ENCODE results near the gene FSD2.
A peak's percentile ranks its signal among the peaks of the same experiment; 100 is the strongest.

FSD2 gene

GRCh38 chr15:82749951-82750830, 55.7 kb downstream of the FSD2 start:
- Histone ChIP-seq H3K4me1 (ENCODE audit: control insufficient read depth, insufficient read depth, low read length) (peaks cover 18% of the 10 kb centered on the region), H3K9ac (ENCODE audit: low read depth, low read length) (peak overlapping the region; percentile 96), H3K36me3 (ENCODE audit: insufficient read depth, low read length) (peaks cover 15% of the 10 kb centered on the region), H3K9me3 (replicated peaks; ENCODE audit: low read length) (no peaks in the 10 kb centered on the region), H3K27me3 (ENCODE audit: control insufficient read depth, insufficient read depth, low read length) (no peaks in the 10 kb centered on the region), H3K4me3 (ENCODE audit: low read length) (peak overlapping the region; percentile 88), H3K4me2 (ENCODE audit: low read length) (peak overlapping the region; percentile 78)

- Histone ChIP-seq H3K36me3 (ENCODE audit: insufficient read depth, low read length) (peaks cover 2% of the 10 kb centered on the region), H3K9ac (ENCODE audit: low read depth, low read length) (no peak overlapping the region), H3K4me3 (ENCODE audit: low read length) (no peak overlapping the region), H3K4me1 (ENCODE audit: control insufficient read depth, insufficient read depth, low read length) (peaks cover 18% of the 10 kb centered on the region), H3K9me3 (replicated peaks; ENCODE audit: low read length) (no peaks in the 10 kb centered on the region), H3K27me3 (ENCODE audit: control insufficient read depth, insufficient read depth, low read length) (no peaks in the 10 kb centered on the region), H3K4me2 (ENCODE audit: low read length) (no peak overlapping the region)
Observed at GRCh38 chr15:82748315-82748714, 57.6 kb downstream of the FSD2 start.

- H3K4me3 ChIP-seq (ENCODE audit: low read length), result no peak overlapping the region
- H3K9me3 ChIP-seq (replicated peaks; ENCODE audit: low read length), result no peaks in the 10 kb centered on the region
- no peaks in the 10 kb centered on the region for H3K27me3 ChIP-seq (ENCODE audit: control insufficient read depth, insufficient read depth, low read length)
- no peak overlapping the region for H3K9ac ChIP-seq (ENCODE audit: low read depth, low read length)
- H3K36me3 ChIP-seq (ENCODE audit: insufficient read depth, low read length), result no peaks in the 10 kb centered on the region
- H3K4me1 ChIP-seq (ENCODE audit: control insufficient read depth, insufficient read depth, low read length), result no peaks in the 10 kb centered on the region
- no peak overlapping the region for H3K4me2 ChIP-seq (ENCODE audit: low read length)
Observed at GRCh38 chr15:82743810-82744209, 62.1 kb downstream of the FSD2 start.

- Histone ChIP-seq H3K36me3 (ENCODE audit: insufficient read depth, low read length) (no peaks in the 10 kb centered on the region), H3K4me3 (ENCODE audit: low read length) (no peak overlapping the region), H3K9ac (ENCODE audit: low read depth, low read length) (no peak overlapping the region), H3K9me3 (replicated peaks; ENCODE audit: low read length) (no peaks in the 10 kb centered on the region), H3K4me1 (ENCODE audit: control insufficient read depth, insufficient read depth, low read length) (no peaks in the 10 kb centered on the region), H3K27me3 (ENCODE audit: control insufficient read depth, insufficient read depth, low read length) (no peaks in the 10 kb centered on the region), H3K4me2 (ENCODE audit: low read length) (no peak overlapping the region)
Observed at GRCh38 chr15:82742134-82742533, 63.7 kb downstream of the FSD2 start.

- Histone ChIP-seq H3K9ac (ENCODE audit: low read depth, low read length) (no peak overlapping the region), H3K4me1 (ENCODE audit: control insufficient read depth, insufficient read depth, low read length) (no peaks in the 10 kb centered on the region), H3K4me3 (ENCODE audit: low read length) (no peak overlapping the region), H3K9me3 (replicated peaks; ENCODE audit: low read length) (no peaks in the 10 kb centered on the region), H3K36me3 (ENCODE audit: insufficient read depth, low read length) (no peaks in the 10 kb centered on the region), H3K27me3 (ENCODE audit: control insufficient read depth, insufficient read depth, low read length) (no peaks in the 10 kb centered on the region), H3K4me2 (ENCODE audit: low read length) (no peak overlapping the region)
Observed at GRCh38 chr15:82739086-82739485, 66.8 kb downstream of the FSD2 start.

GRCh38 chr15:82737975-82738374, 67.9 kb downstream of the FSD2 start:
- H3K4me3 ChIP-seq (ENCODE audit: low read length), result no peak overlapping the region
- H3K4me1 ChIP-seq (ENCODE audit: control insufficient read depth, insufficient read depth, low read length), result no peaks in the 10 kb centered on the region
- no peaks in the 10 kb centered on the region for H3K9me3 ChIP-seq (replicated peaks; ENCODE audit: low read length)
- no peak overlapping the region for H3K9ac ChIP-seq (ENCODE audit: low read depth, low read length)
- no peak overlapping the region for H3K4me2 ChIP-seq (ENCODE audit: low read length)
- no peaks in the 10 kb centered on the region for H3K27me3 ChIP-seq (ENCODE audit: control insufficient read depth, insufficient read depth, low read length)
- H3K36me3 ChIP-seq (ENCODE audit: insufficient read depth, low read length), result no peaks in the 10 kb centered on the region

- H3K36me3 ChIP-seq (ENCODE audit: insufficient read depth, low read length), result no peaks in the 10 kb centered on the region
- no peak overlapping the region for H3K4me2 ChIP-seq (ENCODE audit: low read length)
- H3K4me3 ChIP-seq (ENCODE audit: low read length), result no peak overlapping the region
- no peaks in the 10 kb centered on the region for H3K27me3 ChIP-seq (ENCODE audit: control insufficient read depth, insufficient read depth, low read length)
- H3K9me3 ChIP-seq (replicated peaks; ENCODE audit: low read length), result no peaks in the 10 kb centered on the region
- no peaks in the 10 kb centered on the region for H3K4me1 ChIP-seq (ENCODE audit: control insufficient read depth, insufficient read depth, low read length)
- H3K9ac ChIP-seq (ENCODE audit: low read depth, low read length), result no peak overlapping the region
Observed at GRCh38 chr15:82731527-82731926, 74.3 kb downstream of the FSD2 start.

GRCh38 chr15:82730022-82730530, 75.8 kb downstream of the FSD2 start:
- Histone ChIP-seq H3K9me3 (replicated peaks; ENCODE audit: low read length) (no peaks in the 10 kb centered on the region), H3K4me2 (ENCODE audit: low read length) (no peak overlapping the region)

GRCh38 chr15:82726816-82727215, 79.1 kb downstream of the FSD2 start:
- Histone ChIP-seq H3K36me3 (ENCODE audit: insufficient read depth, low read length) (no peaks in the 10 kb centered on the region), H3K9ac (ENCODE audit: low read depth, low read length) (no peak overlapping the region), H3K9me3 (replicated peaks; ENCODE audit: low read length) (no peaks in the 10 kb centered on the region), H3K4me1 (ENCODE audit: control insufficient read depth, insufficient read depth, low read length) (no peaks in the 10 kb centered on the region), H3K27me3 (ENCODE audit: control insufficient read depth, insufficient read depth, low read length) (no peaks in the 10 kb centered on the region), H3K4me3 (ENCODE audit: low read length) (no peak overlapping the region), H3K4me2 (ENCODE audit: low read length) (no peak overlapping the region)

More at GRCh38 chr15:82730022-82730530, 75.8 kb downstream of the FSD2 start:
- H3K36me3 ChIP-seq (ENCODE audit: insufficient read depth, low read length), result no peaks in the 10 kb centered on the region
- H3K4me3 ChIP-seq (ENCODE audit: low read length), result no peak overlapping the region
- no peak overlapping the region for H3K9ac ChIP-seq (ENCODE audit: low read depth, low read length)
- no peaks in the 10 kb centered on the region for H3K4me1 ChIP-seq (ENCODE audit: control insufficient read depth, insufficient read depth, low read length)
- no peaks in the 10 kb centered on the region for H3K27me3 ChIP-seq (ENCODE audit: control insufficient read depth, insufficient read depth, low read length)

- Histone ChIP-seq H3K4me3 (ENCODE audit: low read length) (no peak overlapping the region), H3K4me1 (ENCODE audit: control insufficient read depth, insufficient read depth, low read length) (peaks cover 4% of the 10 kb centered on the region), H3K4me2 (ENCODE audit: low read length) (no peak overlapping the region), H3K27me3 (ENCODE audit: control insufficient read depth, insufficient read depth, low read length) (peaks cover 35% of the 10 kb centered on the region), H3K9me3 (replicated peaks; ENCODE audit: low read length) (no peaks in the 10 kb centered on the region), H3K36me3 (ENCODE audit: insufficient read depth, low read length) (no peaks in the 10 kb centered on the region), H3K9ac (ENCODE audit: low read depth, low read length) (no peak overlapping the region)
Observed at GRCh38 chr15:82715003-82715402, 90.9 kb downstream of the FSD2 start.

- H3K9ac ChIP-seq (ENCODE audit: low read depth, low read length), result no peak overlapping the region
- no peak overlapping the region for H3K4me3 ChIP-seq (ENCODE audit: low read length)
- H3K4me1 ChIP-seq (ENCODE audit: control insufficient read depth, insufficient read depth, low read length), result peaks cover 5% of the 10 kb centered on the region
- peaks cover 31% of the 10 kb centered on the region for H3K27me3 ChIP-seq (ENCODE audit: control insufficient read depth, insufficient read depth, low read length)
- no peaks in the 10 kb centered on the region for H3K9me3 ChIP-seq (replicated peaks; ENCODE audit: low read length)
- no peaks in the 10 kb centered on the region for H3K36me3 ChIP-seq (ENCODE audit: insufficient read depth, low read length)
- no peak overlapping the region for H3K4me2 ChIP-seq (ENCODE audit: low read length)
Observed at GRCh38 chr15:82714016-82714415, 91.9 kb downstream of the FSD2 start.

- Histone ChIP-seq H3K36me3 (ENCODE audit: insufficient read depth, low read length) (no peaks in the 10 kb centered on the region), H3K9ac (ENCODE audit: low read depth, low read length) (no peak overlapping the region), H3K4me2 (ENCODE audit: low read length) (no peak overlapping the region), H3K4me1 (ENCODE audit: control insufficient read depth, insufficient read depth, low read length) (peaks cover 5% of the 10 kb centered on the region), H3K4me3 (ENCODE audit: low read length) (no peak overlapping the region), H3K27me3 (ENCODE audit: control insufficient read depth, insufficient read depth, low read length) (peaks cover 31% of the 10 kb centered on the region), H3K9me3 (replicated peaks; ENCODE audit: low read length) (no peaks in the 10 kb centered on the region)
Observed at GRCh38 chr15:82712036-82712435, 93.8 kb downstream of the FSD2 start.
